Measurements from ENCODE around the gene CRTC1.

- TF ChIP-seq, protein P1, sequence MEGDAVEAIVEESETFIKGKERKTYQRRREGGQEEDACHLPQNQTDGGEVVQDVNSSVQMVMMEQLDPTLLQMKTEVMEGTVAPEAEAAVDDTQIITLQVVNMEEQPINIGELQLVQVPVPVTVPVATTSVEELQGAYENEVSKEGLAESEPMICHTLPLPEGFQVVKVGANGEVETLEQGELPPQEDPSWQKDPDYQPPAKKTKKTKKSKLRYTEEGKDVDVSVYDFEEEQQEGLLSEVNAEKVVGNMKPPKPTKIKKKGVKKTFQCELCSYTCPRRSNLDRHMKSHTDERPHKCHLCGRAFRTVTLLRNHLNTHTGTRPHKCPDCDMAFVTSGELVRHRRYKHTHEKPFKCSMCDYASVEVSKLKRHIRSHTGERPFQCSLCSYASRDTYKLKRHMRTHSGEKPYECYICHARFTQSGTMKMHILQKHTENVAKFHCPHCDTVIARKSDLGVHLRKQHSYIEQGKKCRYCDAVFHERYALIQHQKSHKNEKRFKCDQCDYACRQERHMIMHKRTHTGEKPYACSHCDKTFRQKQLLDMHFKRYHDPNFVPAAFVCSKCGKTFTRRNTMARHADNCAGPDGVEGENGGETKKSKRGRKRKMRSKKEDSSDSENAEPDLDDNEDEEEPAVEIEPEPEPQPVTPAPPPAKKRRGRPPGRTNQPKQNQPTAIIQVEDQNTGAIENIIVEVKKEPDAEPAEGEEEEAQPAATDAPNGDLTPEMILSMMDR (IDR thresholded peaks at IDR 0.05; ENCODE audit: insufficient read depth, low read length, poor library complexity, severe bottlenecking) = no peak
- TF ChIP-seq EZH2phosphoT487 (conservative IDR thresholded peaks at IDR 0.05; ENCODE audit: low read length) = peak; percentile 96; the same call in 1 of the 2 replicates
These were observed 32.2 kb upstream of the CRTC1 start for GRCh38 chr19:18651300-18651699.

Measured in SU-DHL-6 (cell line).